NCI-H446 treated with DMSO at 0.1 percent for 48 hours (cell line): ENCODE measurements around the gene ASB8.
"Not testable (repeated sequence)": the region's sequence is repeated elsewhere in the genome, so short reads cannot be mapped to it uniquely, and the experiment has no call there.

ENCODE experiments used
- DNase-seq: peaks from one replicate; lab custom pipeline; 2025; lab: John Stamatoyannopoulos, UW

Gene ASB8

DNA sequence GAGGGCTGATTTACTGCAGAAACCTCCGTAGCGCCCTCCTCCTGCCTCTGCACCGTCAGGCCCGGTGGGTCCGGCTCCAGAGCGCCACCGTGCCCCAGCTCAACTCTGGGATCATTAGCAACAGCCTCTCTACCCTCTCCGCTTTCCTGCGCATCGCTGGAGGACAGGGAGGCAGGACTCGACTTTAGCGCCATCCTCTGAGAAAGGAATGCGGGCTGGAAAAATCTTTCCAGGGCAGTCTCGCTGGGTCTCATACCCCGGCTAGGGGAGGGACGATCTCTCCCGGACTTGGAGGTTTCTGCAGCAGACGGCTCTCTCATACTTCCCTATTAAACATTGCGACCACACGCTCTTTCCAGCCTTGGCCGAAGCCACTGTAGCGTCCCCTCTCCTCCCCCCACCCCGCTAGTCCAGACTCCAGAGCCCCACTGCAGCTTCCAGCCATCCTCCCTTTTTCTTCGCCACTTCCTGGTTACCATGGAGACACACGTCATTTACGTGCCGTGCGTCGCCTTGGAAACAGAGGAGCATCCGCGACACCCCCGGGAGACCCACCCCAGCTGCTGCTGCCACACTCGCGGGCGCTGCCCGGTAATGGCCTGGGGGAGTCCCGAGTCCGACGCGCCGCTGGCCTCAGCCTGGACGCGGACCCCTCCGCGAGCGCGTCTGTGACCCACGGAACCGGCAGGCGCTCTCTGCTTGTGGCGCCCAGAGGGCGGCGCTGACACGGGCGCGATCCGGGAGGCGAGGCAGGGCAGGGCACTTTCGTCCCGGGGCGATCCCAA, 26.0 kb upstream of the ASB8 start, which contains the start of gene CCDC184:
CCDC184 (plus strand) TSS at position 554 of the 785 bp plus-strand sequence. CDS start 479 bp downstream, outside the sequence.
- DNase-seq, result peak; percentile 29

DNA sequence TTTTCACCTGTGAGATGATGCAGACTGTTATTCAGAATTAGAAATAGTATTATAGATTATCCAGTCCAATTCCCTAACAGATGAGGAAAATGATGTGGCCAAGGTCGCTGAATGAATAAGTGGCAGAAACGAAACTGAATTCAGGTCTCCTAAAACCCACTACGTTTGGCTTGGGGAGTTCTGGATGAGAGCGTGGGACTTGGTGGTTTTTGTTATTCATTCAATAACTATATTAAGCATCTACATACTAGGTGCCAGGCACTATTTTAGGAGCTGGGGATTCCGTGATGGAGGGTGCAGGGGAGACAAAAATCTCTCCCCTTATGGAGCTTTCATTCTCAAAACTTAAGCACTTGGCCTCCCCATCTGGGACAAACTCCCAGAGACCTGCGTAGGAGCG, 25.3 kb upstream of the ASB8 start:
- no peak for DNase-seq

DNA sequence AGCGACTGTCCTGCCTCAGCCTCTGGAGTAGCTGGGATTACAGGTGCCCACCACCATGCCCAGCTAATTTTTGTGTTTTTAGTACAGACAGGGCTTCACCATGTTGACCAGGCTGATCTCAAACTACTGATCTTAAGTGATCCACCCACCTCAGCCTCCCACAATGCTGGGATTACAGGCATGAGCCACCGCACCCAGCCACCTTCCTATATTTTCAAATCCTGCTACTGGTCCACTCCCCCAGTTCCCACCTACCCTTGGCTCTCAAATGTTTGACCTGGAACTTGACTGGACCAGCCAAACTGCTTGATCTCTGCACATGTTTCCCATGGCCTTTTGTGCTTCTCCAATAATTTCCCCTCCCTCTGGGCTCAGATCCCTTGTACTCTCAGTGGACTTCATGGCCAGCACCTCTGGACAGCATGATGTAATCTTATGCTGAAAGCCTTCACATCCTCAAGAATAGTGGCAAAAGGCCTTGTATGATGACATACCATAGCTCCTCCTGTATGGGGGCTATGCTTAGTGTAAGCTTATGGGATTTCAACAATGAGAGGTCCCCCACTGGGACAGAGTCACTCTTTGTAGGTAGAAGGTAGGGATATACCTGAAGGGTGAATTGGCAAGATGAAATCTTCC, 23.7 kb upstream of the ASB8 start:
- no peak for DNase-seq

DNA sequence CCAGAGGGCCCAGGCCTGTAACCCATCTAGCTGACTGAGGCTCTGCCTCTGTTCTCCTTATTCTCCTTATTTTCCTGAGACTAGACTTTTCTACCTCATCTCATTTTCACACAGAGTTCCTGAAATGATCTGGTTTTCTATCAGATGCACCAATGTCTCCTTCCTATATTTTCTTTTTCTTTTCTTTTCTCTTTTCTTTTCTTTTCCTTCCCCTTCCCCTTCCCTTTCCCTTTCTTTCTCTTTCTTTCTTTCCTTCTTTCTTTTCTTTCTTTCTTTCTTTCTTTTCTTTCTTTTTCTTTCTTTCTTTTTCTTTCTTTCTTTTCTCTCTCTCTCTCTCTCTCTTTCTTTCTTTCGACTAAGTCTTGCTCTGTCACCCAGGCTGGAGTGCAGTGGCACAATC, 23.1 kb upstream of the ASB8 start:
- no peak for DNase-seq

DNA sequence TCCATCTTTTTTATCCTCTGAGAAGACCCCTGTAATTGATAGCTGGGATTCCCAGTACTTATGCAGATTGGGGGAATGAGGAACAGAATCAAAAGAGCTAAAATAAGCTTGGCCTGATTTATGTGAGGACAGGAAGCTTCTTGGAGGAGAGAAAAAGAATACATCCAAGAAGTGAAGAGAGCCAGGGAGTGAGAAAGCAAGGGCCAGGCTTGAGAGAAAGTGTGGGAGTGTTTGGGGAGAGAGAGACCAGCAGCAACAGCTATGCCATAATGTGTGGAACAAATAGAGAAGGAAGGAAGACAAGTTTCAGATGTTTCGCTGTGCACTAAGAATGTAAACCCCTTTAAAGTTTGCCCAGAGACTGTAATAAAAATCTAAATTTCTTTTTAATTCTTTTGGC, 22.2 kb upstream of the ASB8 start:
- no peak for DNase-seq

DNA sequence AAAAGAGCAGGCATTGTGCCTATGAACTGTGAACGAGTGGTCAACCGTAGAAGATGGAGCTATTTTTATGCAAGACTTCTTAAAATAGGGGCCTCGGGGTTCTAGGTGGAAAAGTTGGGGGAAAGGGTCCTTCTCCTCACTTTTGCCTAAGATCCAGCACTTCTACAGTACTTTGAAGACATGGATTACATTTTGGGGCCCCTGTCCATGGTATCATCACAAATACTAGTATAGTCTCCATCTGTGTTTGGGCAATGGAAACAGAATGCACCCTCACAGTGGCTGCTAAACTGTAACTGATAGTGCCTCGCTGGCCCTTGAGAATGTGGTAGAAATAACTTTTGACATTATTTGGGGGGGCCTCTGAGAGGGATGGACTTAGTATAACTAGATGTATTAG, 20.7 kb upstream of the ASB8 start:
- no peak for DNase-seq

DNA sequence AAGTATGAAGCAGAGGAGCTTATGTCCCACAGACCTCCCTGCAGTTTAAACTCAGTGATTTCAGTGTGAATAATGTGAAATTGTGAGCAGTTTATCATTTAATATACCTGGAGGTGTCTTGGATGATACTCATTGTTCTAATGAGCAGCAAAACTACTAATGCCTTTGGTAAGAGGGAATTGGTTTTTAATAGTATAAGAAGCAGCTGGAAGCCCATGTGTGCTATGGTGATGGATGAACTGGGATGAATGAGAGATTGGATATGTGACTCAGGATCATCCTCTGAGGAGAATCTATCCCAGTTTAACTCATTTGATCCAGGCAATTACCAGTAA, 19.1 kb upstream of the ASB8 start:
- DNase-seq, result no peak

DNA sequence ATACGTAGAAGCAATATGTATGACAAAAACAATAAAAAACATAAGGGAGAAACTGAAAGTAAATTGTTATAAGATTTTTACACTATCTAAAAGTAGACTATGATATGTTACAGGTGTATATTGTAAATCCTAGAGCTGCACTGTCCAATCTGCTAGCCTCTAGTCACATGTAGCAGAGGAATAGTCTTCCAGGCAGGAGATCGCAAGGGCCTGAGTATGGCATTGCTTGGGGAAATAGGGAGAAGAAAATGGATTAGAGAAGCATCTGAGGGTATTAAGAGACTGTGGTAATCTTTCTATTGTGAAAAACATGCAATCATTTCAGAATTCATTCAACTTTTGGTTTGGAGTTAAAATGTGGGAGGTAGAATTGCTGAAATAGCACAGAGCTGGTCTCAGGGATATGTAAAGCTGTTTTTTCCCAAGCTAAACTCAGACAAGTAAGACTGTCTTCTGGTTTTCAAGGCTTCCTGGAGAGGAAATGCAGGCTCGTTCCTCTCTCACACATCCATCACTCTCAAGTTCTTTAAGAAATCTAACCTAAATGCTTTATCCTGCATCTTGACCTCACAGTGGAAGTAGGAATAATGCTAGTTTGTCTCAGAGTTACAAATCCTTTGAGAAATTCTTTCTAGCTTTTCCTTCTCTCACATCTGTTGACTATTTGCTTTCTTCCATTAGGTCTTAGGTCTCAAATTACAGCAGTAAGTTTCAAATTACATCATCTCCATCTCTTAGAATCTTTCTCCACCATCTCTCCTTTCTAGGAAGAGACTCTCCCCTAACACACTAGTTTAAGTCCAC, 18.5 kb upstream of the ASB8 start:
- DNase-seq, result no peak

DNA sequence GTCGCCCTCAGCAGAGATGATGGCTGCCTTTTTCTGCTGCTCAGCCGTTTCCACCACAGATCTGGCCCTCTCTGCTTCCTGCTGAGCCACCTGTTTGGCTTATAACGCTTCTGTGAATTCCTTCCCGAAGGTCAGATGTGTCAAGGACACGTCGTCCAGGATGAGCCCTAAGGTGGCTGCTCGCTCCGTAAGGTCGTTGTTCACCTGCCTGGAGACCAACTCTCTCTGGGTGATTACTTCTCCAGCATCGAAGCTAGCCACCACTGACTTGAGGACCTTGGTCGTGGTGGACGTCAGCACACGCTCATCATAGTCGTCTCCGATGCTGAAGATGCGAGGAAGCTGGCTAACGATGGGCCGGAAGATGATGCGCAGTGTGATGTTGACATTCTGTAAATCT, 11.7 kb upstream of the ASB8 start:
- DNase-seq, result no peak

DNA sequence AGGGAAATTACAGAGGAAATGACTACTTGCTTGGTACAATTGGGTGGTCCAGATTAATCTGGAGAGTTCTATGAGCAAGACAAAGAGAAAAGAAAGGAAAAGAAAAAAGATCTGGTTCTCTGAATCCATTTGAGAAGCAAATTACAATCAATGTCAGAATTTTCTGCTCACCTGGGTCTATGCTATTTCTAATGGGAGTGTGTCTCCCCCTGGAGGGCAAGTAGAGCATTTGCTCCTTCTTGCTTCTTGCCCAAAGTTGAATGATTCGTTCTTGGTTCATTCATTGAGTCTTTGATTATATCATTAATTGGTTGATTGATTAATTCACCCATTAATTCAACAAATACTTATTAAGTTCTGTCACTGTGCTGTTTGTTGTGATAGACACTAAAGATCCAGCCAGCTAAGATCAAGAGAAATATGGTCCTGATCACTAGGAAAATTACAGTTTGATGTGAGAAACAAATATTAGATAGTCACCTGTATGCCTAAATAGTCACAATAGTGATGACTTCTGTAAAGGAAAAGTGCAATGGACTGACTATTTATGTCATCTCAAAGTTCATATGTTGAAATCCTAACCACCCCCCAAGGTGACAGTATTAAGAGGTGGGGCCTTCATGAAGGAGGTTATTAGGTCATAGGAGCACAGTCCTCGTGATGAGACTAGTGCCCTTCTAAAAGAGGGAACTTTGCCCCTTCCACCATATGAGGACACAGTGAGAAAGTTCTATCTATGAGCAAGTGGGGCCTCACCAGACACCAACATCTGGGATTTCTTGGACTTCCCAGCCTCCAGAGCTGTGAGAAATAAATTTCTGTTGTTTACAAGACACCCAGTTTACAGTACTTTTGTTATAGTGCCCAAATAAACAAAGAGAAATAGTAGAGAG, 8.0 kb upstream of the ASB8 start:
- DNase-seq, result peak; percentile 1

DNA sequence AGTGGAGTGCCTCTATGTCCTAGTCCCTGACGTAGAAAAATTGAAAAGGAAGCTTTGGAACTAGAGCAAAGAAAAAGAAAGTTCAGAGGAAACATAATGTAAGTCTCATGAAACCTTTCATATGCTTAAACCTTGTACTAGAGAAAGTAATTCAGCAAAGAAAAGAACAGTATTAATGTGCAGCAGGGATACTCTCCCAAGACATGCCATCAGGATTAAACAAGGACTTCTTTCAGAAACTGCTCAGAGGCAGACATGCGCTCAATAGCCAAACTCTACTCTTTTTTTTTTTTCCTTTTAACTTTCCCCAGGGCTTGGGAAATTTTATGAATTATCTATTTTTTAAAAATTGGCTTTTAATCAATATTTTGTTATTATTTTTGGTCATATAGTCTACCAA, 7.1 kb upstream of the ASB8 start:
- DNase-seq, result no peak

DNA sequence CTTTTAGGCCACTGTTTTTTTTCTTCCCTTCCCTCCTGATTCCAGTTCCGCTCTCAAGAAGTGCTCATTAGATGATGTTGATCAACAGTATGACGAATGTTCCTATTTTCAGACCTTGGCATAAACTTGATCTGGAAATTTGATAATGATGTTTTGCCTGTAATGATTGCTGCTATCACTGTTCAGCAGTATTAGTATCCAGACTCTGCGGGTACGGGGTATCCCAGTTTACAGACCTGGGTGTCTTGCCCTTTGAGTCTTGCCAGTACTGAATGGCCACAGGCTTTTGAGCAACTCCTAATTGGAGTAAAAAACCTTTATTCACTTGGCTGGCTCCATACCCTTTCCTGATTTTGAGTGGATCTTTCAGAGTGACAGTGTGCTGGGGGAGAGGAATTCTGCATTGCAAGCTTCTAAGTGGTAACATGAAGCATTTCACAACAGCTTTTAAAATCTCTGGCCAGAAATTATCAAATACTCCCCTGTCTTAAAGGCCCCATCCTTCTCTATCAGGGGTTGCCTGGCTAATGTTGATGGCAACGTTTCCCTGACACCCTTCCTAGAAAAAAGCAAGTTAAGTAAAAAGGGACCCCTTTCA, 5.9 kb upstream of the ASB8 start:
- DNase-seq, result no peak

DNA sequence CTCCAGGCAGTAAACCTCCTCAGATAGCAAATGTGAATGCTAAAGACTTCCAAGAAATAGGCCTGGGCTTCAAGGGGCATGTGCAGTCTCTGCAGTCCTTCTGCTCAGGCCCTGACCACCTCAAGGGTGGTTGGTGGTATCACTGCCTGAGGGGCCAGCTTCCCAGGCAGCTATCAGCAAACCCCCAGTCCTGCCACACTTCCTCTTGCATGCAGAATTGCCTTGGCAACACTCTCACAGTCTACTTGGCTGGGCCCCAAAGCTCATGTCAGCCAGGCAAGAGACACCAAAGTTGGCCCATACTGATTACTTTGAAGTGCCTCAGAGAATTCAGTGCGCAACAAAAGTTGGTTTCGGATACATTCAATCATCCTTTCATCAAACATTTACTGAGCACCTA, 3.5 kb upstream of the ASB8 start:
- DNase-seq, result peak; percentile 2

DNA sequence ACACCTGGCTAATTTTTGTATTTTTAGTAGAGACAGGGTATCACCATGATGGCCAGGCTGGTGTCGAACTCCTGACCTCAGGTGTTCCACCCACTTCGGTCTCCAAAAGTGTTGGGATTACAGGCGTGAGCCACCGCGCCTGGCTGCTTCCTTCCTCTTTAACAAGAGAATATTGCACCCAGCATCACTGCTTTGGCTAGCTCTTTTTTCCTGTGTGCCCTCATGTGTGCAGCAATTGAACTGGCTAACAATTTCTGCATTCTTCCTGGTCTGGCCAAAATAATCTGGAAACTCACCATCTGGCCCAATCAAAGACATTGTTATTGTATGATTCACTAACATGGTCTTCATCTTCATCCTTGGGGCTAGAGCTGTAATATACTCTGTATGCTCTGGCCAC, 2.7 kb upstream of the ASB8 start:
- DNase-seq, result no peak

DNA sequence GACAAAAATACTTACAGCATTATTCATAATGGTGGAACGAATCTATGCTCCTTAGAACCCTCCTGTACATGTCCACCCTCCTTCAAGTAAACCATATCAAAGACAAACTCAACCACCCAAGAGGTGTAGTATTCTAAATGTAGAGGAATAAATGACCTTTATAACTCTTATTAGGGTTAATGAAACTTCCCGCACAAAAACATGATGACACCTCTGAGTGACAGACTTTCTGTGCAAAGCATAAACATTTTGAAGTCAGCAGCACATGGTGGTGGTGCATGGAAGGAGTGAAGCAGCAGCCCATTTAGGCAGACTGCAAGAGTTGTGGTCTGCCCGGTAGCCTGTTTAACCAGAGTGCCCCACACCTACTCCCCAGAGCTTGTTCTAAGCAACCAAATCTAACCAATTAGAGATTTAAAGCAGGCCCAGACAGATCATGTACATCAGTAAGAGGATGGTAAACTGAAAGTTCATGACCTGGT, 615 bp upstream of the ASB8 start:
- DNase-seq, result no peak

DNA sequence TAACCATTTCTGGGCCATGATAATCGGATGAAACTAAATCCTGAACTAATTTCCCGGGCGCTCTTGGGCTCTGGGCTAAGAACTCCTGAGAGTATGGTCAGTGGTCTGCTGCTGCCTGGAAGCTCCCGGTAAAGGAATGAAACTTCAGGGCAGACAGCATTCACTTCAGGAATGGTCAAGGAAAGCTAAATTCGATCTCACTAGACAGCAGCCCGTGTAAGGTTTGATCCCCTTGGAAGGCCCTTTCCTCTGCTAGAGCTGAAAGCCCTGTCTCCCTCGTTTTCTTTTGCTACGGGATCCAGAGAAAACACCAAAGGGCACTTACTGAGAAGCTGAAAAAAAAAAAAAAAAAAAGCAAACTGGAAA, 680 bp downstream of the ASB8 start:
- no peak for DNase-seq

DNA sequence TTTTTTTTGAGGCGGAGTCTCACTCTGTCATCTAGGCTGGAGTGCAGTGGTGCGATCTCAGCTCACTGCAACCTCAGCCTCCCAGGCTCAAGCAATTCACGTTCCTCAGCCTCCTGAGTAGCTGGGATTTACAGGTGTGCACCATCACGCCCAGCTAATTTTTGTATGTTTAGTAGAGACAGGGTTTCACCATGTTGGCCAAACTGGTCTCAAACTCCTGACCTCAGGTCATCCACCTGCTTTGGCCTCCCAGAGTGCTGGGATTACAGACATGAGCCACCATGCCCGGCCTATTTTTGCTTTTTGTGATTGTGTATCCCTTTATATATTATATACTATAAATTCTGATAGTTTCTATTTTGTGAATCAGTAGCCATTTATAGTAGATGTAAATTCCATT, 1.5 kb downstream of the ASB8 start:
- not testable (repeated sequence) for DNase-seq

DNA sequence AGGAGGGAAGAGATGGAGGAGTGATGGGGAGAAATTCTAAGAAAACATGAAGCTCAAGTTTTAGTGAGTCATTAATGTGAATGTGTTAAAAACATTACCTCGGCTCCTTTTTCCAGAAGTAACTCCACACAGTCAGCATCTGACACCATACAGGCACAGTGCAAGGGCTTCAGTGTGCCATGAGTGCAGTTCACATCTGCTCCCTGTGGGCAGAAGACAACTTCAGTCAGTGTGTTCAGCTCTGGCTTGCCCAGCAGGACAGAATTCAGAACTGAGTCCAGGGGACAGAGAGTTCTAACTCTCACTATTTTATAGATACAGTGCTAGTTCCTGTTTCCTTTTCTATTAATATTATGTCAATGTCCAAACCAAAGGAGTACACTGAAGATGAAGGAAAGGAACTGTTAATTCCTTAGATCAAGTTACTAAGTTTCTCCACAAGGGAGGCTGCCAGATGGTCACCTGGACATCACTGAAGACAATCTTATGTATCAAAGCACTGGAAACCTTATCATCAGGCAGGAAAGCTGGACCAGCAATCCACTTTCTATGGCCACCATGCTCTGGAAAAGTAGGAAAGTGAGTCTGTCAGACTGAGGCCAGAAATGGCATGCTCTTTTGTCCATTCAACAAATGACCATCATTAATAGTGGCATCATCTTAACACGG, 6.1 kb downstream of the ASB8 start:
- DNase-seq, result no peak

DNA sequence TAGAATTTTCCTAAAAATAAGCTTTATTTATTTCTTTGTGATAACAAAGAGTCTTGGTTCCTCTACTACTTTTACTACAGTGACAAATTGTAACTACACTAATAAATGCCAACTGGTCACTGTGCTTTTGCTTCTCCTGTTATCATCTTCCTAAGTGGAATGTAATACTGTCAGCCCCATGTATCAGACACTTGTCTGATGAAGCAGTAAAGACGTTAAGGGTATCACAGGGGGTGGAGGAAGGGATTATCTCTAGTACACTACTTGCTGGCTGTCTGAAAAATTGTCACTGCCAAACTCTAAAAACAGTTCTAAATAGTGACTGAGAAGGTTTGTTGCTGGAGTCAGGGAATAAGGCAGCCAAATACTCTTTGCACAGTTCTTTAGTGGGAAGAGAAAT, 11.3 kb downstream of the ASB8 start:
- no peak for DNase-seq

DNA sequence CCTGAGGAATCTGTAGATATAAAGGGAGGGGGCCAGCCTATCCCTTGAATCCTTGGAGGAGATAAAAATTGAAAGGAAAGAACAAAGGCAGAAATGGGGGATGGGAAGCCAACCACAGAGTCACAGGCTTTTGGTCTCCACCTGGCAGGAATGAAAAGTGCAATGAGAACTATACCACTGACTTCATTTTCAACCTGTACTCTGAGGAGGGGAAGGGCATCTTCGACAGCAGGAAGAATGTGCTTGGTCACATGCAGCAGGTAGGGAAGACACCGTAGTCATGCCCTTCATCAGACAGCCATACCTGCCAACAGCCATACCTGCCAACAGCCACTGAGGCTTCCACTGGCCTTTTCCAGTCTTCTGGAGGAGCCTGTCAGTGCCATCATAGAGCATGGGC, 13.4 kb downstream of the ASB8 start:
- no peak for DNase-seq
